HEK293 (cell line): ENCODE measurements around the gene XPA.

Experiments used
- CTCF ChIA-PET: fragments of 350-600 bp; formaldehyde crosslinking; extraction: SDS; loops from one replicate; lab custom pipeline; 2021; ENCODE audit warnings: antibody characterized with exemption; lab: Yijun Ruan, JAX
- POLR2A ChIA-PET: fragments of 300-600 bp; formaldehyde crosslinking; extraction: SDS; loops from one replicate; lab custom pipeline; 2020; ENCODE audit warnings: antibody characterized with exemption, inconsistent platforms; lab: Yijun Ruan, JAX
- H3K27ac ChIP-seq: fragments of 200-500 bp; sonication (Bioruptor generic); 2 replicates; pipeline ENCODE4 v1.5.1; 2014; ENCODE audit warnings: low read depth, low read length, control low read depth, inconsistent platforms; ENCODE audit errors: extremely low read depth
- H3K36me3 ChIP-seq, 2 experiments: fragments of 200-500 bp in 1 of 2; sonication (Bioruptor generic) in 1 of 2; 1 replicate in 1 of 2; 2 replicates in 1 of 2; pipeline ENCODE4 v1.5.1; 2014 to 2017; ENCODE audit warnings: inconsistent platforms in 2 of 2, low read length in 2 of 2; ENCODE audit not compliant: control insufficient read depth in 2 of 2, insufficient read depth in 1 of 2
- H3K4me1 ChIP-seq: fragments of 200-500 bp; sonication (Bioruptor generic); 2 replicates; pipeline ENCODE4 v1.5.1; 2014; ENCODE audit warnings: mild to moderate bottlenecking, low read length, inconsistent platforms; ENCODE audit not compliant: control insufficient read depth, insufficient read depth
- H3K4me3 ChIP-seq: 2 replicates; pipeline ENCODE4 v1.5.1; 2011; ENCODE audit warnings: low read depth, mild to moderate bottlenecking, control low read depth, low read length, moderate library complexity
- H3K9me3 ChIP-seq: fragments of 200-500 bp; sonication (Bioruptor generic); 2 replicates; pipeline ENCODE4 v1.5.1; 2014; ENCODE audit warnings: low read depth, low read length, inconsistent platforms; ENCODE audit not compliant: control insufficient read depth, insufficient read depth
- GLIS1 ChIP-seq: fragments of 450-650 bp; formaldehyde crosslinking; IDR thresholded peaks from 2 replicates; pipeline ENCODE4 v1.5.1; 2016; ENCODE audit warnings: missing biosample characterization, missing genetic modification characterization
- KLF1 ChIP-seq: fragments of 450-650 bp; formaldehyde crosslinking; IDR thresholded peaks from 2 replicates; pipeline ENCODE4 v1.5.1; 2016; ENCODE audit warnings: missing biosample characterization, missing genetic modification characterization
- MYNN ChIP-seq: fragments of 450-650 bp; formaldehyde crosslinking; IDR thresholded peaks from 2 replicates; pipeline ENCODE4 v1.5.1; 2016; ENCODE audit warnings: missing biosample characterization, missing genetic modification characterization, borderline replicate concordance
- SALL2 ChIP-seq: fragments of 450-650 bp; formaldehyde crosslinking; IDR thresholded peaks from 2 replicates; pipeline ENCODE4 v1.5.0; 2017; ENCODE audit warnings: missing biosample characterization, mild to moderate bottlenecking, missing genetic modification characterization, borderline replicate concordance
- SETDB1 ChIP-seq: IDR thresholded peaks from one replicate; pipeline ENCODE4 v1.6.1; 2017; ENCODE audit warnings: mild to moderate bottlenecking, low read length, moderate library complexity, mixed read lengths; ENCODE audit not compliant: insufficient read length
- TRIM28 ChIP-seq: IDR thresholded peaks from 2 replicates; pipeline ENCODE4 v1.6.1; 2011; ENCODE audit warnings: low read length, control low read depth, borderline replicate concordance
- ZBTB20 ChIP-seq: fragments of 450-650 bp; formaldehyde crosslinking; IDR thresholded peaks from 2 replicates; pipeline ENCODE4 v1.5.1; 2016; ENCODE audit warnings: missing biosample characterization, missing genetic modification characterization
- ZNF157 ChIP-seq: fragments of 450-650 bp; formaldehyde crosslinking; IDR thresholded peaks from 2 replicates; pipeline ENCODE4 v1.5.1; 2016; ENCODE audit warnings: missing biosample characterization, missing genetic modification characterization
- ZNF248 ChIP-seq: fragments of 450-650 bp; formaldehyde crosslinking; IDR thresholded peaks from 2 replicates; pipeline ENCODE4 v1.5.1; 2017; ENCODE audit warnings: missing biosample characterization, missing genetic modification characterization
- ZNF324 ChIP-seq: fragments of 450-650 bp; formaldehyde crosslinking; IDR thresholded peaks from 2 replicates; pipeline ENCODE4 v1.5.1; 2016; ENCODE audit warnings: missing biosample characterization, missing genetic modification characterization
- ZNF341 ChIP-seq: fragments of 450-650 bp; formaldehyde crosslinking; IDR thresholded peaks from 2 replicates; pipeline ENCODE4; 2016; ENCODE audit warnings: low read depth, missing biosample characterization, missing genetic modification characterization
- ZNF433 ChIP-seq: fragments of 450-650 bp; formaldehyde crosslinking; IDR thresholded peaks from 2 replicates; pipeline ENCODE4 v1.5.1; 2016; ENCODE audit warnings: missing biosample characterization, missing genetic modification characterization, low read depth
- ZNF548 ChIP-seq: fragments of 450-650 bp; formaldehyde crosslinking; IDR thresholded peaks from 2 replicates; pipeline ENCODE4 v1.5.1; 2016; ENCODE audit warnings: missing biosample characterization, missing genetic modification characterization
- ZNF664 ChIP-seq: fragments of 450-650 bp; formaldehyde crosslinking; IDR thresholded peaks from 2 replicates; pipeline ENCODE4 v1.5.1; 2016; ENCODE audit warnings: missing biosample characterization, missing genetic modification characterization
- ZNF837 ChIP-seq: fragments of 450-650 bp; formaldehyde crosslinking; IDR thresholded peaks from 2 replicates; pipeline ENCODE4 v1.5.1; 2016; ENCODE audit warnings: missing biosample characterization, missing genetic modification characterization
- ZSCAN16 ChIP-seq: fragments of 450-650 bp; formaldehyde crosslinking; IDR thresholded peaks from 2 replicates; pipeline ENCODE4 v1.5.1; 2016; ENCODE audit warnings: missing biosample characterization, missing genetic modification characterization
- TF ChIP-seq, protein P1 (sequence below): fragments of 450-650 bp; formaldehyde crosslinking; IDR thresholded peaks from 2 replicates; pipeline ENCODE4 v1.5.1; 2016; ENCODE audit warnings: missing biosample characterization, missing genetic modification characterization, borderline replicate concordance
- TF ChIP-seq, protein P2 (sequence below): fragments of 450-650 bp; formaldehyde crosslinking; IDR thresholded peaks from 2 replicates; pipeline ENCODE4 v1.5.1; 2016; ENCODE audit warnings: missing biosample characterization, missing genetic modification characterization
- TF ChIP-seq, protein P3 (sequence below): fragments of 450-650 bp; IDR thresholded peaks from 2 replicates; pipeline ENCODE4 v1.5.1; 2018; ENCODE audit warnings: missing biosample characterization, missing genetic modification characterization
- TF ChIP-seq, protein P4 (sequence below): IDR thresholded peaks from 2 replicates; pipeline ENCODE4 v1.6.1; 2011; ENCODE audit warnings: mild to moderate bottlenecking, low read depth, low read length, borderline replicate concordance

The XPA gene

DNA sequence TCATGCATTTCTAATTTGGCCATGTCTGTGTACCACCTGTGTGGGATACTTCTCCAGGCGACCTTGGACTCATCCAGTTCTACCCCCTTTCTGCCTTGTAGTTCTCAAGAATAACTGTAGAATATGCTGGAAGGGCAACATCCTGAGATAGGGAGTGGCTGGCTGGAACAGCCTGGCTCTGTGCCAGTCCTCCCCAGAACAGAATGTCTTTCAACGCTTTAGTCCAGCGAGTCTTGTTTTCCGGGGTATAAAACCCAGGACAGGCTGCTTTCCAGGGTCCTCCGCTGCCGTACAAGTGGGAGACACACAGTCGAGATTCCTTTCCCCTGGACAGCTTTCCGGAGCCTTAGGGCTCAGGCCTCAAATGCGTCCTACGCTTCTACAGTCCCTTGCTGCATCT is 45.4 kb upstream of the XPA start:
- ChIA-PET POLR2A (no interaction called here), CTCF (interaction anchor here (0.5 kb wide), 1 partner anchor 39 kb away, joined by 6 read pairs; no protein-coding TSS in a partner anchor)
- H3K9me3 ChIP-seq: no peaks in the 10 kb centered on the region
- H3K27ac ChIP-seq: no peak overlapping the region
- H3K4me3 ChIP-seq: no peak overlapping the region
- TF ChIP-seq ZSCAN16 (tag by site-specific recombination): no peak
- TF ChIP-seq GLIS1 (tag by site-specific recombination): no peak
- peak; percentile 35 for TF ChIP-seq SETDB1
- peak; percentile 29; the same call in 1 of the 2 replicates for TF ChIP-seq TRIM28
- no peak for TF ChIP-seq ZNF433
- TF ChIP-seq ZNF837: no peak
- TF ChIP-seq, protein P1, sequence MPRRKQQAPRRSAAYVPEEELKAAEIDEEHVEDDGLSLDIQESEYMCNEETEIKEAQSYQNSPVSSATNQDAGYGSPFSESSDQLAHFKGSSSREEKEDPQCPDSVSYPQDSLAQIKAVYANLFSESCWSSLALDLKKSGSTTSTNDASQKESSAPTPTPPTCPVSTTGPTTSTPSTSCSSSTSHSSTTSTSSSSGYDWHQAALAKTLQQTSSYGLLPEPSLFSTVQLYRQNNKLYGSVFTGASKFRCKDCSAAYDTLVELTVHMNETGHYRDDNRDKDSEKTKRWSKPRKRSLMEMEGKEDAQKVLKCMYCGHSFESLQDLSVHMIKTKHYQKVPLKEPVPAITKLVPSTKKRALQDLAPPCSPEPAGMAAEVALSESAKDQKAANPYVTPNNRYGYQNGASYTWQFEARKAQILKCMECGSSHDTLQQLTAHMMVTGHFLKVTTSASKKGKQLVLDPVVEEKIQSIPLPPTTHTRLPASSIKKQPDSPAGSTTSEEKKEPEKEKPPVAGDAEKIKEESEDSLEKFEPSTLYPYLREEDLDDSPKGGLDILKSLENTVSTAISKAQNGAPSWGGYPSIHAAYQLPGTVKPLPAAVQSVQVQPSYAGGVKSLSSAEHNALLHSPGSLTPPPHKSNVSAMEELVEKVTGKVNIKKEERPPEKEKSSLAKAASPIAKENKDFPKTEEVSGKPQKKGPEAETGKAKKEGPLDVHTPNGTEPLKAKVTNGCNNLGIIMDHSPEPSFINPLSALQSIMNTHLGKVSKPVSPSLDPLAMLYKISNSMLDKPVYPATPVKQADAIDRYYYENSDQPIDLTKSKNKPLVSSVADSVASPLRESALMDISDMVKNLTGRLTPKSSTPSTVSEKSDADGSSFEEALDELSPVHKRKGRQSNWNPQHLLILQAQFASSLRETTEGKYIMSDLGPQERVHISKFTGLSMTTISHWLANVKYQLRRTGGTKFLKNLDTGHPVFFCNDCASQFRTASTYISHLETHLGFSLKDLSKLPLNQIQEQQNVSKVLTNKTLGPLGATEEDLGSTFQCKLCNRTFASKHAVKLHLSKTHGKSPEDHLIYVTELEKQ (tag by site-specific recombination): no peak
- no peak for TF ChIP-seq ZBTB20
- TF ChIP-seq ZNF157: no peak
- no peak for TF ChIP-seq MYNN
- no peak for TF ChIP-seq ZNF248 (tag by site-specific recombination)
- TF ChIP-seq ZNF548 (tag by site-specific recombination): no peak
- TF ChIP-seq ZNF341: 0 out of 2 replicates have a peak, but pooled peaks have one; percentile 32
- TF ChIP-seq, protein P2, sequence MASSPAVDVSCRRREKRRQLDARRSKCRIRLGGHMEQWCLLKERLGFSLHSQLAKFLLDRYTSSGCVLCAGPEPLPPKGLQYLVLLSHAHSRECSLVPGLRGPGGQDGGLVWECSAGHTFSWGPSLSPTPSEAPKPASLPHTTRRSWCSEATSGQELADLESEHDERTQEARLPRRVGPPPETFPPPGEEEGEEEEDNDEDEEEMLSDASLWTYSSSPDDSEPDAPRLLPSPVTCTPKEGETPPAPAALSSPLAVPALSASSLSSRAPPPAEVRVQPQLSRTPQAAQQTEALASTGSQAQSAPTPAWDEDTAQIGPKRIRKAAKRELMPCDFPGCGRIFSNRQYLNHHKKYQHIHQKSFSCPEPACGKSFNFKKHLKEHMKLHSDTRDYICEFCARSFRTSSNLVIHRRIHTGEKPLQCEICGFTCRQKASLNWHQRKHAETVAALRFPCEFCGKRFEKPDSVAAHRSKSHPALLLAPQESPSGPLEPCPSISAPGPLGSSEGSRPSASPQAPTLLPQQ (tag by site-specific recombination): no peak
- H3K36me3 ChIP-seq: no peaks in the 10 kb centered on the region
- H3K4me1 ChIP-seq: no peaks in the 10 kb centered on the region

DNA sequence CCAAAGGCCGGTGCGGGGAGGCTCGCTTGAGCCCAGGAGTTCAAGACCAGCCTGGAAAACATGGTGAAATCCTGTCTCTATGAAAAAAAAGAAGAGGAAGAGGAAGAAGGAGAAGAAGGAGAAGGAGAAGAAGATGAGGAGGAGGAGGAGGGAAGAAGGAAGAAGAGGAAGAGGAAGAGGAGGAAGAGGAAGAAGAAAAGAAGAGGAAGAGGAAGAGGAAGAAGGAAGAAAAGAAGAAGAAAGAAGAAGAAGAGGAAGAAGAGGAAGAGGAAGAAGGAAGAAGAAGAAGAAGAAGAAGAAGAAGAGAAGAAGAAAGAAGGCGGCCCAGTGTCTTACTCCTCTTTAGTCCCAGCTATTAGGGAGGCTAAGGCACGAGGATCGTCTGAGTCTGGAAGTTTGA is 44.8 kb upstream of the XPA start:
- Histone ChIP-seq H3K9me3 (no peaks in the 10 kb centered on the region), H3K4me1 (no peaks in the 10 kb centered on the region), H3K27ac (no peak overlapping the region), H3K36me3 (no peaks in the 10 kb centered on the region), H3K4me3 (no peak overlapping the region)
- CTCF ChIA-PET: interaction anchor here (0.5 kb wide), 1 partner anchor 40 kb away, joined by 6 read pairs; no protein-coding TSS in a partner anchor
- TF ChIP-seq KLF1 (tag by site-specific recombination): no peak
- no peak for TF ChIP-seq SALL2
- TF ChIP-seq, protein P3, sequence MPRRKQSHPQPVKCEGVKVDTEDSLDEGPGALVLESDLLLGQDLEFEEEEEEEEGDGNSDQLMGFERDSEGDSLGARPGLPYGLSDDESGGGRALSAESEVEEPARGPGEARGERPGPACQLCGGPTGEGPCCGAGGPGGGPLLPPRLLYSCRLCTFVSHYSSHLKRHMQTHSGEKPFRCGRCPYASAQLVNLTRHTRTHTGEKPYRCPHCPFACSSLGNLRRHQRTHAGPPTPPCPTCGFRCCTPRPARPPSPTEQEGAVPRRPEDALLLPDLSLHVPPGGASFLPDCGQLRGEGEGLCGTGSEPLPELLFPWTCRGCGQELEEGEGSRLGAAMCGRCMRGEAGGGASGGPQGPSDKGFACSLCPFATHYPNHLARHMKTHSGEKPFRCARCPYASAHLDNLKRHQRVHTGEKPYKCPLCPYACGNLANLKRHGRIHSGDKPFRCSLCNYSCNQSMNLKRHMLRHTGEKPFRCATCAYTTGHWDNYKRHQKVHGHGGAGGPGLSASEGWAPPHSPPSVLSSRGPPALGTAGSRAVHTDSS (tag by site-specific recombination): peak; percentile 90
- TF ChIP-seq, protein P4, sequence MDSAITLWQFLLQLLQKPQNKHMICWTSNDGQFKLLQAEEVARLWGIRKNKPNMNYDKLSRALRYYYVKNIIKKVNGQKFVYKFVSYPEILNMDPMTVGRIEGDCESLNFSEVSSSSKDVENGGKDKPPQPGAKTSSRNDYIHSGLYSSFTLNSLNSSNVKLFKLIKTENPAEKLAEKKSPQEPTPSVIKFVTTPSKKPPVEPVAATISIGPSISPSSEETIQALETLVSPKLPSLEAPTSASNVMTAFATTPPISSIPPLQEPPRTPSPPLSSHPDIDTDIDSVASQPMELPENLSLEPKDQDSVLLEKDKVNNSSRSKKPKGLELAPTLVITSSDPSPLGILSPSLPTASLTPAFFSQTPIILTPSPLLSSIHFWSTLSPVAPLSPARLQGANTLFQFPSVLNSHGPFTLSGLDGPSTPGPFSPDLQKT: no peak
- no peak for TF ChIP-seq ZNF664
- TF ChIP-seq ZNF324 (tag by site-specific recombination): no peak
- POLR2A ChIA-PET: no interaction called here
